GM19099 (cell line): Measurements from ENCODE around the gene KIRREL1.

Experiments
- POLR2A ChIP-seq: IDR thresholded peaks from 3 replicates; pipeline ENCODE4 v1.6.1; 2011; ENCODE audit warnings: low read depth; ENCODE audit not compliant: insufficient read length; ENCODE audit errors: extremely low read depth

The KIRREL1 gene

DNA sequence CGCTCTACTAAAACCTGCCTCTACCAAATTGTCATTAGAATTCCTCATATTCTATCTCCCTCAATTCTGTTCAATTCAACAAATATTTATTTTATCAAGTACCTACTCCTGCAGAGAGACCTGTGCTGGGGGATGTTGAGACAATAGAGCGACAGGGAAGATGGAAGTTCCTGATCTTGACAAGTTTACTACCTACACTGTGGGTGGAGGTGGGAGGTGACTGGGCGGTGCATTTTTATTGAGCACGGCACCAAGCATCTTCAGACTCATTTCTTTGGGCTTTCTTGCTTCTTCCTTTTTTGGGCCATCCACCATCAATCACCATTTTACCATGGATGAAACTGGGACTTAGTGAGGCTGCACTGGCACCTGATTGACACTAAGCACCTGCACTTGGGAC is 61.3 kb downstream of the KIRREL1 start:
- TF ChIP-seq POLR2A, result no peak

GRCh38 chr1:158055854-158056253 is 62.4 kb downstream of the KIRREL1 start:
- no peak for TF ChIP-seq POLR2A

DNA sequence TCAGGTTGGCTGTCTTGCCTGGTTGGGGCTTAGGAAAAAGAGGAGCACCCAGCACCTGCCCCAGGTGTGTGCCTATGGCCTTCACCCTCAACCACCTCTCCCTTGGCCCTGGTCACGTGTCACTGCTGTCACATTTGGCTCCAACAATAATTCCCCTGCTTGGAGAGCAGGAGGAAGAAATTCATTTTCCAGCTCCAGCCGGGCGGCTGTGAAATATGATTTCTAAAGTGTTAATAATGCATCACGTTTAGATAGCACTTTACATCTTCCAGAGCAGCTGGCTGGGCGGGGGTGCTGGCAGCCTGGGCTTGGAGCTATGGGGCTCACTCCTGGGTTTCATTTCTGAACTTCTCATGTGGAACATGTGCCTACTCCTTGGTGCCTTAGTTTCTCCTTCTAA is 63.1 kb downstream of the KIRREL1 start:
- TF ChIP-seq POLR2A, result no peak

DNA sequence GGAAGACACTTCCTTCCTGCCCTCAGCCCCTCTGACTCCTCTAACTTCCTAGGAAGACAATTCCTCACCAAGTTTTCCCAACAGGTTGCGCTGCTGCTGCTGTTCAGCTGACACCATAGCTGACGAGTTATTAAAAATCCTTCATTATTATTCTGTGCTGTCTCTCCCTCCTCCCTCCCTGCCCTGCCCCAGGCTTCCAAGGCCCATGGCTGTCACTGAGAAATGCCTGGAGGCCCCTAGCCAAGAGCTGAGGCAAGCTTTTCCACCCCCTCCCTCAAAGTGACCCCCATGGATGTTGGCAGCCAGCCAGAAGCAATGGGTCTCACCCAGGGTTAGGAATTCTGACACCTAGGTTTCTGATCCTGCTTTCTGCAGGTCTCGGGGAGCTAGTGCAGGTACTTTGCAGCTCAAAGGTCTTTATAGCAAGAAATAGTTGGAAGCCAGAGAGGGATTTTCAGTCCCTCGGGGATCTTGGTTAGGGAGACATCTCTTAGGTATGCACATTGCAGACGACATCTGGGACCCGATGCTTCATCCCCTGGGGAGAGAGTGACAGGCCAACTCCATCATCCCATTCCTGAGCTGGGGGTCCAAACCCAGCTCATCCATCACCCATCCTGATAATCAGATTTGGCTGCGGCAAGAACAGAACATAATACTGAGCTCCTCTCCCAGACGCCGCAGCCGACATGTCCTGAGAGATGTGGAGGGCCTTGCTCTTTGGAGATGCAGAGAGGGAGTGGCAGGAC is 65.0 kb downstream of the KIRREL1 start:
- no peak for TF ChIP-seq POLR2A

- no peak for TF ChIP-seq POLR2A
Observed at GRCh38 chr1:158059984-158060383, 66.5 kb downstream of the KIRREL1 start.

DNA sequence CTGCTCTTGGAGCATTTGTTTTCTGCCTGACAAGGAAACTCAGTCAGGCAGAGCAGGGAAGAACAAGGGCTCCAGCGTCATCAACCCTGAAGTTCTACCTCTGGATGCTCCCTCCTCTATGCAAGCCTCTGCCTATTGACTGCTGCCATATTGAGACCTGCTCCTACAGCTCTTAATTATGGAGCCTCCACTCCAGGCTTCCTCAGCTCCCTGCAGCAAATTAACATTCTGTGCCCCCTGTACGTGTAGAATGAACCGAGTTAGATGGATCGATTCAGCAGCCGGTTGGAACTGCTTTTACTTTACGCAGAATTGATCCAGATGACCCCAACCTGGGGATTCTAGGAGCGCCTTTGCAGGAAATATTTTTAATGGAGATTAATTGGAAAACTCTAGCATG is 68.7 kb downstream of the KIRREL1 start:
- TF ChIP-seq POLR2A, result no peak

DNA sequence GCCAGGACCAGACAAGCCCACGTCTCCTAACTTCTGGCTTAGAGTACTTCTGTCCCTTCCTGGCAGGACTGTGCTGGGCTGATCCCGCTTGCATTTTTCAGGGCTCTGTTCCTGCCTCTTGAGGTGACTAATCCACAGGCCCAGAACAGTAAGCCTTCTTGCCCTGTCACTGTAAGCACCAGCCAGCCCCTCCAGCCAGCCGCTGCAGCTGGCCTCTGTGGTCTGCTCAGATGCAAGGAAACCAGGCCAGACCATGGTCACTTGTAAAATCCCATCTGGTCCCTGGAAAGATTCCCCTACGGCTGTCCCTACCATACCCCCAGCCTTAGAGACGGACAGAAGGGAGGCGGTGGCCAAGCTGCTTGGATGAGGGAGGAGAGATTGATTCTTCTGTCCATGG is 74.2 kb downstream of the KIRREL1 start:
- no peak for TF ChIP-seq POLR2A

DNA sequence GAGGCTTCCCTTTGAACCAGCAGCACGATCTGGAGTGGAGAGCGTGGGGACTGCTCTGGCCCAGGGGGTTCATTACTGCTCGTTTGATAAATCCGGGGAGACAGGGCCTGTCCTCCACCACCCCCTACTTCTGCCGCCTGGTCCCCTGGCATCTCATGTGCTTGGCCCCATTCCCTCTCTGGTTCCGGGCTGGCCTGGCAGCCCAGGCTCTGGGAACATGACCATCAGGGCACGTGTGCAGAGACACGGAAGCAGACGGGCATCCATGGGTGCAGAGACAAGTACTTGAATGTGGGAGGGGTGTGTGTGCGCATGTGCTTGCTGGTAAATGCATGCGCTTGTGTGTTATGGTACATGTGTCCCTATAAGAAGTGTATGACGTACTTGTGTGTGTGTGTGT is 75.5 kb downstream of the KIRREL1 start:
- TF ChIP-seq POLR2A, result no peak

- TF ChIP-seq POLR2A, result no peak
Observed at GRCh38 chr1:158071138-158071537, 77.7 kb downstream of the KIRREL1 start.

- no peak for TF ChIP-seq POLR2A
Observed at GRCh38 chr1:158075078-158075477, 81.6 kb downstream of the KIRREL1 start.

- no peak for TF ChIP-seq POLR2A
Observed at GRCh38 chr1:158076441-158076840, 83.0 kb downstream of the KIRREL1 start.

- TF ChIP-seq POLR2A, result no peak
Observed at GRCh38 chr1:158077411-158078256, 84.2 kb downstream of the KIRREL1 start.

GRCh38 chr1:158078569-158079080 is 85.2 kb downstream of the KIRREL1 start:
- TF ChIP-seq POLR2A, result no peak

DNA sequence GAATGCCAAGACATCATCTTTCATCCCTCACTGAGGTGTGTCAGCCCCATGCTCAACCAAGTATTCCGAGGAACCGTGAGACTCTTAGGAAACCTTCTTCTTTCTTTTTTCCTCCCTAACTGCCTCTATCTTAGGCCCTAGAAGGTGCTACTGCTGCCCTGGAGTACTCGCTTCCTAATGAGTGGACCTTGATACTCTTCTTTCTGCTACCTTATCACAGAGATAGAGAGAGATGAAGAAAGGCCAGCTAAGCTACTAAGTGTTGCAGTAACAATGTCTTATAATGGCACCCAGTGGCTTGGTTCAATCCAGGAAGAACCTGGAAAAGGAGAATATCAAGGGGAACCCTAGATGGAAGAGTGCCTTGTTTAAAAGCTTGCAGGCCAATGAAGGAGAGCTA is 86.6 kb downstream of the KIRREL1 start:
- TF ChIP-seq POLR2A, result no peak

GRCh38 chr1:158084336-158084735 is 90.9 kb downstream of the KIRREL1 start:
- TF ChIP-seq POLR2A, result no peak

DNA sequence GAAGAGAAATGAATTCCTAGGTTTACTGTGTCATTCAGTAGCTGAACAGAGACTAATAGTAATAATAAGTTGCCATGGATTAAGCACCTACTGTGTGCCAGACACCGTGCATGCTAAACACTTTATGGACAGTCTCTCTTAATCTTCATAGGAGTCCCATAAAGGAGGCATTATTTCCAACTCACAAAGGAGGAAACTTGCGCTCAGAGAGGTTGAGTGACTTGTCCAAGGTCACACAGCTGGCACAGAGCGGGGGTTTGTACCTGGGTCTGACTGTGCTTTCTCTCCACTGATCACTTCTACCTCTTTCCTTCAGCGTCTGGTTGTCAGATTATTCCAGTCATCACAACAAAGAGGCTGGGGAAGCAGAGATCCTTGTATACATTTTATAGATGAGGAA is 91.3 kb downstream of the KIRREL1 start:
- no peak for TF ChIP-seq POLR2A
